NCI-H1436 (cell line): ENCODE measurements around the gene CALD1.
A peak's percentile ranks its signal among the peaks of the same experiment; 100 is the strongest.
"Not testable (repeated sequence)": the region's sequence is repeated elsewhere in the genome, so short reads cannot be mapped to it uniquely, and the experiment has no call there.

Source experiments
- DNase-seq: peaks from one replicate; lab custom pipeline; 2025; lab: John Stamatoyannopoulos, UW

The CALD1 gene

DNA sequence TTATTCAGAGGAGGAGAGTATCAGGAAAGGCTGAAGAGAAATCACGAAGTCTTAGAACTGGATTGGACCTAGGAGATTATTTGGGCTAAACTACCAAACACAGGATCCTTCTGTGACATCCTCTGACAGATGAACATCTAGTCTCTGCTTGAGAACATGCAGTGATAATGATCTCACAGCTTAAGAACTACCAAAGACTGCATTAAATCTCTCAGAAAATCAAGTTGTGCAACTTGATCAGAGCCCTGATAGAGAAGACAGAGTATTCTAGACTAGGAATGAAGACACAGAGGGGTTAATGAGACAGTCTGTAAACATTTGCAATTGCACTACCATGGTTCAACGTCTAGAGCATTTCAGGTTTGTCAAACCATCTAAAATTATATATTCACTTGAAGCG is 169.7 kb downstream of the CALD1 start:
- DNase-seq: no peak

DNA sequence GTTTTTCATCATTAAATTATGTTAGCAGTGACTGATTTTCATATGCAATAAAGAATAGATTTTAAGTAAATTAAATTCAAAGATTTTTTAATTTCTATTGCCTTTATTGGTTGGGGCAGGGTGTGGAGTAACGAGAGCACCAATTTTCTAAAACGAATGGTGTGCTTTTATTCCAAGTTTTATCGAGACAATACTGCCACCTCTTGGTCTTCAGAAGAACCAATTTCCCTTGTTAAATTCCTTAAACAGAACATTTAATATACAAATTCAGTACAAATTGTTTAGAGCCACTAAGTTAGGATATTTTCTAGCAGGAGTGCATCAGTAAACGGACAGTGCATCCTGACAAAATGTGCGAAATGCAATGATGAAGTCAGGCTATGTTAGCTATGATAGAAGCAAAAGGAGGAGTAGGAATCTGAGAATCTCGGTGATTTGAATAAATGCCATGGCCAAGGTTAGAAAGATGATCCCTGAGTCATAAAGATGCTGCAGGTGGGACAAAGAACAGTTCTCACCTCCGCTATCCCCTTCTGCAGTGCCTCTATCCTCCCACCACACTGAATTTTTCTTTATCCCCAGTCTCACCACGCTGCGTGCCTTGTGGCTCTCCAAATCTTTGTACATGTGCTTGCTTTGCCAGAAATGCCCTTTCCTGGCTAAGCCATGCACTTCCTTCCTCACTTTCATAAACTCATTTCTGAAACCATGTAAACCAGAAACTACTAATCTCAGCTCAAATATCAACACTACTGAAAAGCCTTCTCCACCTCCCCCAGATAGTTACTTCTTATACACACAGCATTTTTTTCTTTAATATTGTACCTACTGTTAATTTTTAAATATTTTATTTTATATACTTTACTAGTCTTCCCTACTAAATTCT is 175.0 kb downstream of the CALD1 start:
- peak; percentile 2 for DNase-seq

DNA sequence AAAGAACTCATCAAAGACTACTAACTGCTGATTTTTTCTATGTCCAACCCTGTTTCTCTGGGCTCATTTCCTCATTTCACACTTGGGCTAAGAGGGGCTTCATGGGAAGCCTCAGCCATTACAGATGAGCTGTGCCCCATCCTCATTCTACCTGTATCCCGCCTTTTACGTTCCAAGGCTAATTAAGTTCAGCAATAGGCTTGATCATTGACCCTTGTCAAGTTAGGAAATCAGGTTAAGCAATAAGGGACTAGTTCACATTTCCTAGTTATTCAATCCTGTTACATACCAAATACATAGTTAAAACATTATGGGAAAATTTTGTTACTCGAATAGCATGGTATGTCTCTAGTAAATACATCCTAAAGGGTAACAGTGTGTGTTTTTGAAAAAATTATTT is 177.6 kb downstream of the CALD1 start:
- no peak for DNase-seq

DNA sequence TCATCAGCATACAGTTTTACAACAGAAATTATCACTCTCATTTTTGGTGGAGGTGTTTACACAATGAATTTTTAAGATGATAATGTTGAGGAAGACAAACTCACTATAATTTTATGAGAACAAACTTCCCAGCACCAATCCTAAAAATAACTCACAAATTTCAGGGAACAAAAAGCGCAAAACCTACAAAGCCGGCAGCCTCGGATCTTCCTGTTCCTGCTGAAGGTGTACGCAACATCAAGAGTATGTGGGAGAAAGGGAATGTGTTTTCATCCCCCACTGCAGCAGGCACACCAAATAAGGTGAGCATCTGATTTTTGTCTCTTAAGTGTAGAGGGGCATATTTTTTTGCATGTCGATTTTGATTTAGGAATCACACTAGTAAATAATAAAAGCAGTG is 180.4 kb downstream of the CALD1 start:
- no peak for DNase-seq

DNA sequence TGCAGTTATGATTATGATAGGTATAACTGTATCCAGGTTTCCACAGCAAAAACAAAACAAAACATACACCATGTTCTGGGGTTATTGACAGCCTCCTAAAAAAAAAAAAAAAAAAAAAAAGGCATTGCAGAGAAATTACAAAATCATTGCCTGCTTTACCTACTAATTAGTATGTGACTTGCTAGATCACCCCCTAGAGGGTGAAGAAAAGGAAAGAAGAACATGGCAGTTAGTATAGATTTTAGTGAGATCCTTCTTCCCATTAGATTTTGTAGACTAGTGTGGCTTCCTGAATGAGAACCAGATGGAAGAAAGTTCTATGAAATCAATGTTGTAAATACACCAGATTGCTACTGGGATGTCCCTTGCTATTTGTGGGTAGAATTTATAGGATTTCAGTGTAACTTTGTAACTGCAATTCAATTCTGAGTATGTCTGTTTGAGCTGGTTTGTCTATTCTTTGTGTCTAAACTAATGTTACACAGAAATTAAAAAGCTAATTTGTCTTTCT is 182.9 kb downstream of the CALD1 start:
- no peak for DNase-seq

DNA sequence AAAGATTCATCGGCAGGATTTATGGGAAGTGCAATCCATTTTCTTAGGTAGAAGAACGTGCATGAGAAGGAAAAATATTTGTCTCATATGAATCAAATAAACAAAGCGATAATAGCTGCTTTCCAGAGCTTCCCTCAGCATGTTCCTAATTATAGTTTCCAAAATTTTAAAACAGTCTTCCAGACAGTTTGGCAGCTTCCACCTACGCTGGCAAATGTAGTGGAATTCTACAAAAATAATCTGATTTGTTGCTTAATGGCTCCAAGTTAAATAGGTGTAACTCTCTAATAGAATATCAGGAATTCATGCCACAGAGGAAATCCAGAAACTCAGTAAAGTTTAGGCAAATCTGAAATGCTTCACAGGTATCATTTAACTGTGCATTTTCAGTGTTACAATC is 183.6 kb downstream of the CALD1 start:
- DNase-seq: no peak

DNA sequence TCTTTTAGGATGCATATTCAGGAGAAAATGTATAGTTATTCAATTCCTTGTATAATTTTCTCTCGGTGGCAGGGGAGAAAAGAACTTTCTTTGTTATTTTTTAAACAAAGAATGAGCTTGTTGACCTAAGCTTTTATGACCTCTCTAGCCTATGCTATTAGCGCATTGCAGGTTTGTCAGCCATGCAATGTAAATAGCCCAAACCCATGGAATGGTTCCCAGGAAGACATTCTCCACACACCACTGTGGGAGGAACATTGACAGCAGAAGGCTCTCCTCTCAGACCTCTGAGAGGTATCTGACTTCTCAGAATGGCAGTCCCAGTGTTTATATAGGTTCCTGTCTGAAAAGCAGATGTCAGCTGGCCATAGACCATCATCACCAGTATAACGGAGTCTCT is 187.3 kb downstream of the CALD1 start:
- DNase-seq: no peak

DNA sequence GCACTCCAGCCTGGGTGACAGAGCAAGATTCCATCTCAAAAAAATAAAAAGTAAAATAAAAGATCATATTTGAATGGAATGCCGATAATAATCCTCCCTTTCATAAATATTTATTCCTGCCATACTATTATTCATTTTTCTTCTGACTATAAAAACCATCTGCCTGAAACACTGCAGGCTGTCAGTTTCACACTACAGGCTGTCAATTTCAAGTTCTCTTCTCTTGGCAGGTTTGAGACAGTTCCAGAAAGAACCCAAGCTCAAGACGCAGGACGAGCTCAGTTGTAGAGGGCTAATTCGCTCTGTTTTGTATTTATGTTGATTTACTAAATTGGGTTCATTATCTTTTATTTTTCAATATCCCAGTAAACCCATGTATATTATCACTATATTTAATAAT is 188.7 kb downstream of the CALD1 start:
- DNase-seq: no peak

DNA sequence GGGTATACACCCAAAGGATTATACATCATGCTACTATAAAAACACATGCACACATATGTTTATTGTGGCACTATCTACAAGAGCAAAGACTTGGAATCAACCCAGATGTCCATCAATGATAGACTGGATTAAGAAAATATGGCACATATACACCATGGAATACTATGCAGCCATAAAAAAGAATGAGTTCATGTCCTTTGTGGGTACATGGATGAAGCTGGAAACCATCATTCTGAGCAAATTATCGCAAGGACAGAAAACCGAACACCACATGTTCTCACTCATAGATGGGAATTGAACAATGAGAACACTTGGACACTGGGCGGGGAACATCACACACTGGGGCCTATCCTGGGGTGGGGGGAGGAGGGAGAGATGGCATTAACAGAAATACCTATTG is 202.2 kb downstream of the CALD1 start:
- not testable (repeated sequence) for DNase-seq

DNA sequence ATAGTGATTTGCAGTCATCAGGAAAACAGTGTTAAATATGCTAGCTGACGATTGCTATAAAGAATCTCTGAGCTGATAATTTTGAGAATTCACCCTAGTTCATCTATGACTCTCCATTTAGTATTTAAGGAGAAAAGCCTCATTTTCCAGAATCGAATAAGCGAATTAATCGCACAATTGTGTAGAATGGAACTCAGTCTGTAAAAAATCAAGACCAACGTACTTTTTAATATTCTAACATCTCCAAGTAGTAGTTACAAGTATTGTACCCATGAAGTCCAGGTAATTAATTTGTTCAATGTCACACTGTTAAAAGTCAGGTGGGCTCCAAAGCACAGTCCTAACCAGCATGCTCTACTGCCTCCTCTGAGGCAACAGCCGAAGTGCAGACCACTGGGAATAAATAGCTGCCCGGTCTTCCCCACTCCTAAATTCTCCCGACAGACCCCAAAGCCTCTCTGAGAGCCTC is 206.5 kb downstream of the CALD1 start:
- no peak for DNase-seq

DNA sequence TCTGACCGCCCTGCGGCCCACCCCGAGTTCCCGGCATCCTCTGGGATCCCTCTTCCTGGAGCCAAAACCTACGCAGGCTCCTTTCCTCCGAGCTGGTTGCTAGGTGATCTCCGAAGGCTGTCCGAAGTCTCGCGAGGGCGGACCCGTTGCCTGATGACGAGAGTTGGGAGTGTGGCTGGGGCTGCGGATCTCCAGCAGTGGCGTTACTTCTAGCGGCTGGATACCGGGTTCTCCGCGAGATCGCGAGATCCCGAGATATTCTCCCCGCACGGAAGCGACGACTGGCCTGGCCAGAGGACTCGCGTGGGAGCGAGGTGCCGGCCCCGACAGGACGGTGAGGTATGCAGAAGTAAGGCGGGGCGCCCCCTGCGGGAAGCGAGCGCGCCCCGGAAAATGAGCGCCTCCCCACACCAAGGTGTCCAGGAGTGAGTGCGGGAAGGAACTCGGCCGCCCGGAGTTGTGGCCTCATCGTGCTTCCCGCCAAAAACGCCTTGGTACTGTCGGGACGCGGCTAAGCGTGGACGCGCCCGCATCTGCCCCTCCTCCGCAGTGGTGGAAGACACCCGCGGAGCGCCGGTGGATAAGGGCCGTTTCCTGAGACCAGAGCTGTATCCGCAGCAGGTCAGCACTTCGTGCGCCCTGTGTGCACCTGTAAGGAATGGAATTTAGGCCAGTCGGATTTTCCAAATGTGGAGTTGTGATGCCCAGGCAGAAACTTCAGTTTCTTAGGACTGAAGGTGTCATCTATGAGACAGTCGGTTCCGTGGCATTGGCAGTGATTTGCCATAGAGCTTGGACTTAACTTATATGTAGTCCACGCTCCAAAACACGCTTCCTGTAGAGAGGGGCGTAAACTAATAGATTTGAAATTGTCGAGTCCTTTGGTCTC is 207.2 kb downstream of the CALD1 start, which contains the start of gene AGBL3:
Gene AGBL3, plus strand, starts transcription at position 146 of the 889 bp plus-strand sequence. CDS start 1,426 bp downstream, outside the sequence.
- DNase-seq: peak; percentile 88

DNA sequence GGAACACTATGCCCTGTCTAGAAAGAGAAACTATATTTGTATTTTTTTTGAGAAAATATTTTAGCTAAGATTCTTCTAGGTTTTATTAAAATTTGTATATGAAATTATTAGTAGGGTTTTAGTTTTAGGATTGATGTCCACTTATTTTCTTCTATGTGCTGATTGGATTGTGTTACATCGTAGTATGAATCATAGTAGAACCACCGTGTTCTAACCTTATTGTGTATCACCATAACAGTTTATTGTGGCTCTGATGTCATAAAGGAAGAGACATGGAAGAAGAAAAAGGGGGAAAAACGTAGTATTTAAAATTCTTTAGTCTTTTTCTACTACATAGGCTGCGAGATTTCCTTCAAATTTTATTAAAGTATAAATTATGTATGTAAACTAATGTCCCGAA is 208.7 kb downstream of the CALD1 start:
- no peak for DNase-seq

DNA sequence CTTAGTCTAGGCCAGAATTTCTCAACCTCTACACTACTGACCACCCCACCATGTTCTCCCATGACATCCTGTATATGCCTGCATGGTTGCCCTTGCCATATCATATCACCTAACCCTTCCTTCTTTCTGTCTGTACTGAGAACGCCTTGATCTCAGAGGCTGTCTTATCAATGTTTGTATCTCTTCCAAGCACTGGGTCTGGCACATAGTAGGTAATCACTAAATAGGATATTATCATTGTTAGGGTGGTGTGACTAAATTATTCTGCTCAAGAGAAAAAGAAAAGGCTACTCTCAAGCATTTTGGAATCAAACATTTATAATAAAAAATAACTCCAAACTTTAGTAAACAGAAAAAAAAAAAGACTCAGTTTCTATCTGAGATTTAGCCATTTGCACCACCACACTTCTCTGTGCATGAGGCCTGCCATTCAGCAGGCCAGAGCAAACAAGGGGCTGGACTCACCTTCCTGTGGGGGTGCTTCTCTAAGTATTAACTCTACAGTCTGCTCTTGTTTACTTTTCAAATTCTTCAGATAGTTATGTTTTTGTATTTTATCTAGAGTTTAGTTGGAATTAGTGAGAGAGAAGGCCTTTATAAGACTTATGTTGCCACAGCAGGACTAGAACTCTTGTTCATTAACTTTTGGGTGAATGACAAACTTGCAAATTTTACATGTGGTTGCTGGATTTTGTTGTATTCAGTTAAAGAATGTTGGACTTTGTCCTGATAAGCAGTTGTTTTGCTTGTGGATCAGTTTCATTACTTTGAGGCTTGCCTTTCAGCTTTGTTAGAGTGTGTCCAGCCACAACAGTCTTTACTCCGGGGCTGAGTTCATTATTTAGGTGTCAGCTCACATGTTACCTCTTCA is 212.3 kb downstream of the CALD1 start:
- no peak for DNase-seq

DNA sequence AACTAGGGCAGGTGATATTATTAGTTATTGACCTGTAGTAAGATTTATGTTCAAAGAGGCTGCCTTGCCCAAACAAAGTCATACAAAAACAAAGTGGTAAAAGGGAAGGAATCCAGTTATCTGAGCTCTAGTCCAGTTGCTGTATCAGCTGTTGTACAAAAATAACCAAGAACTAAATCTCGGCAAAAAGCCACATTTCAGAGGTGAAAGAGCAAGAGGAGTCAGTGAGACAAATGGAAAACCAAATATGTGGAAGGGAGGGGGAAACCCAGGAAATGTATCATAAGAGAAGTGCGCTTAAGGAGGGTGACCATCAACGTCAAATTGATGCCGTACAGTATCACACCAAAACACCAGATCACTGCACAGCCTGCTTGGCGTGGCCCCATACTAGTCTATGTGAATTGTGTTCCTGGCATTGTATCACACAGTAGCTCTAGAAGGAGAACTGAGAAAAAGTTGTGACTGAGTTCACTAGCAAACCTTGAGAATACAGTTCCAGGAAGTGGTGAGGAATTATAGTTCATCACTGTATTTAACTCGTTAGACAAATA is 213.3 kb downstream of the CALD1 start:
- no peak for DNase-seq

DNA sequence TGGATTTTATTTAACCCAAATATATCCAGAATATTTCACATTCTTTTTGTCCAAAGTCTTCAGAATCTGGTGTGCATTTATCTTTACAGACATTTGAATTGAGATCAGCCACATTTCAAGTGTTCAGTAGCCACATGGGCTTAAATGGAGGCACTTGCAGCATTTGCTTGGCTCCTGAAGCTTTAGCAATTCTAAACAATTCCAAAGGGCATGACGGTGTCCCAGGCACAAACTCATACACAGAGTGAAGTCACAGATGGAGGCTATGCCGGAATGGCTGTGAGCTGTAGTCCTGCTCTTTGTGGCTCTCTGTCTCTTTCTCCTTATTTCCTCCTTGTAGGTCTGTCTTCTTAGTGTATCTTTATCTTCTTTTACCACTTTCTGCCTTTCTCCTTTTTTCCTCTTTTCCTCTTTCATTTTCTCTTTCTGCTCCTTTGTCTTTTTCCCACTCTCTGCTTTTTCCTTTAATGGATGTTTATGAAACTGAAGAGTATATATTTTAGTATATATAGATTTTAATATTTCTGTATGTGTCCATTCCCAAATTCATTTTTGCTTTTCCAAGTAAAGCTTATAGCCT is 214.5 kb downstream of the CALD1 start:
- DNase-seq: no peak

DNA sequence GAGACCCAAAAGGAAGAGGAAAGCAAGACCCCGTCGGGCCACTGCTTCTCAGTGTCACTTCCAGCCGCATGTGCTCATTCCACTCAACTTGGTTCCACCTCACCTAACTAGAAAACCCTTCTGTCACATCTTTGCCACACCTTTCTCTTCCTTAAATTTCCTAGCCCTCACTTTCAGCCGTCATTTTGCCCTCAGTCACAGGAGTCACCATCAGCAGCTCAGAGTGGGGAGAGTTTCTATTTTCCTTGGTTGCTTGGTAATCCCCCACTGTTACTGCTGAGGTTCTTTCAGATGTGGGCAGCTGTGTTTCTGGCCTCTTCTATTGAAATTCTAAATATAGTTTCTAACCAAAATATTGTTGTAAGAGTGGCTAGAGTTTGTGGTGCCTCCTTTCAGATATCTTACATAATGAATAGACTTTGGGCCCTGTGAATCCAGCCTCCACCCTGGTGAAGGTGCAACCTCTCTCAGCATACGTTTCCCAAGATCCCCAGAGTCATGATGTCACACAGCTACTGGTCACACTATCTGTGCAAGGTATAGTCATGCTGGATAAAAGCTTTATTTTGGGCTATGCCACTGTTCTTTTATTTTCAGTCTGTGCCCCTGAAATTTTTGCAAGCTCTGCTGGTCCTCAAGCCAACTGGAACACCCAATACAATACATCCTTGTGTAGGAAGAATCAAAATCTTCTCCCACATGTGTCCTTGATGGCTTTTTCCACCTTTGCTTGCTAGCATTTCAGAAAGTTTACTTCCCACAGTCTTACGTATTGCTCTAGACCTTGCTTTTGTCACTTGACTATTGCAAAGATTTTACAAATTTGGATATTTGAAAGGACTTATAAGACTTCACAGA is 216.0 kb downstream of the CALD1 start:
- DNase-seq: no peak

DNA sequence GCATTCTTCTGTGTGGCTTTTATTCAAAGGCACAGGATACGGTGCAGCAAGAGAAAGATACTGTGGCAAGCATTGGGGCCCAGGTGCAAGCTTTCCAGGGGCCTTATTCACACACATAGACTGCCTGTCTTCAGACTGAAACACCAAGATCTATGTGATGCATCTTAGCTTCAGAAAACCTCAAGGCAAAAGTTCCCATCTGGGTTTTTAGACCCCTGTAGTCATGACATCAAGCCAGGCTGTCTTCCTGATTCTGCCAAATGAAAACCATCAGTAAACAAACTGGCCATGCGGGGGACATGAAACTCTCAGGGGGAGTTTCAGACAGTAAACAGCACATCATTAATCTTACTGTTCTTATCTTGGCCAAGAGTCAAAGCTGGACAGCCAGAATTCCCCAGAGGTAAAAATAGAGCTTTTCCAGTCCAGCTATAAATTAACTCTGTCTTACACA is 216.7 kb downstream of the CALD1 start:
- no peak for DNase-seq

DNA sequence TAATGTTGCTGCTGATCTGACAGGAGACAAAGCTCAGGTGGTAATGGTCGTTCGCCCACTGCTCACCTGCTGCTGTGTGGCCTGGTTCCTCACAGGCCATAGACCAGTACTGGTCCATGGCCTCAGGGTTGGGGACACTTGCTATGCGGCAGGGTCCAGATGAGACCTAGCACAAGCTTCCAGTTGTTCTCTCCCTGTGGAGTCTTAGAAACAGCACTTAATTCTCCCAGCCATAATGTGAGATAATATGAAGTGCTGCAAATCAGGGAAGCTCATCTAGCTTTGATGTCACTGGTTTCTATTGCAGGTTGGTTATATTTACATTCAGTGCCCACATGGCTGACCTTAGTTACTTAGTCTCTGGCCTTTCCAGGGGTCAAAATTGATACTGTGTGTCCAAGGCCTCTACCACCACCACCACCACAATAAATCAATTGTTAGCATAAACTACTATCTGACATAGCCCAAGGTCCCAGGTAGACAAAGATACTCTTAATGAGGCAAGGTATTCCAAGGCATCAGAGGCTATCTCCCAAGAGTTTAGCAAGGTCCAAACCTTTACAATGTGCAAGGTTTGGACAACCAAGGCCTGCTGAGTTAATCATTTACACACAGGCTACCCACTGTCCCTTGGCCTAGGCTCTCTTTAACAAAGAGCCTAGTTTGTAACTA is 217.9 kb downstream of the CALD1 start:
- DNase-seq: no peak

DNA sequence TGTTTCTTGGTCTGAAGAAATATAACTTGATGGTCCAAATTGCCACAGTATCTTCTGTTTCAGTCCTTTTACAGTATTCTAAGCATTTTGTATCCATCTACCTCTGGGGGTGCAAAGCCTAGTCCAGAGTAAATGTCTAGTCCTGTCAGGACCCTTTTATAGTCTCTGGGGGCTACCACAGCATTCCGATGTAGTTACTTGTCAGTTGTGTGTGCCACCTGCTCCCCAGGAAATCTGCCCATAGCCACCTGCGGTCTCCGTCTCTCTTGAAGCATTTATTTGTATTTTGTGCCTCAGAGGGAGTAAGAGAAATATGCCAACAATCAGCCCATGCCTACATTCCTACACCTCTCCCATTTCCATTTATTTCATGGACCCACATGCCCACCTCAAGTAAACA is 219.7 kb downstream of the CALD1 start:
- no peak for DNase-seq
